NB4 (cell line): ENCODE measurements around the gene CNKSR3.

Experiments
- DNase-seq: peaks from one replicate; pipeline ENCODE4 v3.0.0; 2010; ENCODE audit warnings: low read depth
- H3K4me3 ChIP-seq: one replicate; pipeline ENCODE4 v1.5.1; 2011; ENCODE audit warnings: mild to moderate bottlenecking, low read depth, low read length, moderate library complexity
- MYC ChIP-seq: IDR thresholded peaks from 2 replicates; pipeline ENCODE4 v1.6.1; 2011; ENCODE audit warnings: low read depth, low read length
- POLR2A ChIP-seq: IDR thresholded peaks from 2 replicates; pipeline ENCODE4 v1.6.1; 2011; ENCODE audit warnings: mild to moderate bottlenecking; ENCODE audit not compliant: insufficient read length; ENCODE audit errors: extremely low read depth
- TF ChIP-seq, protein P1 (sequence below): IDR thresholded peaks from 2 replicates; pipeline ENCODE4 v1.6.1; 2011; ENCODE audit warnings: low read depth, low read length
- TF ChIP-seq, protein P2 (sequence below): IDR thresholded peaks from one replicate; pipeline ENCODE4 v1.5.1; 2012; ENCODE audit warnings: low read depth, low read length

CNKSR3 gene

DNA sequence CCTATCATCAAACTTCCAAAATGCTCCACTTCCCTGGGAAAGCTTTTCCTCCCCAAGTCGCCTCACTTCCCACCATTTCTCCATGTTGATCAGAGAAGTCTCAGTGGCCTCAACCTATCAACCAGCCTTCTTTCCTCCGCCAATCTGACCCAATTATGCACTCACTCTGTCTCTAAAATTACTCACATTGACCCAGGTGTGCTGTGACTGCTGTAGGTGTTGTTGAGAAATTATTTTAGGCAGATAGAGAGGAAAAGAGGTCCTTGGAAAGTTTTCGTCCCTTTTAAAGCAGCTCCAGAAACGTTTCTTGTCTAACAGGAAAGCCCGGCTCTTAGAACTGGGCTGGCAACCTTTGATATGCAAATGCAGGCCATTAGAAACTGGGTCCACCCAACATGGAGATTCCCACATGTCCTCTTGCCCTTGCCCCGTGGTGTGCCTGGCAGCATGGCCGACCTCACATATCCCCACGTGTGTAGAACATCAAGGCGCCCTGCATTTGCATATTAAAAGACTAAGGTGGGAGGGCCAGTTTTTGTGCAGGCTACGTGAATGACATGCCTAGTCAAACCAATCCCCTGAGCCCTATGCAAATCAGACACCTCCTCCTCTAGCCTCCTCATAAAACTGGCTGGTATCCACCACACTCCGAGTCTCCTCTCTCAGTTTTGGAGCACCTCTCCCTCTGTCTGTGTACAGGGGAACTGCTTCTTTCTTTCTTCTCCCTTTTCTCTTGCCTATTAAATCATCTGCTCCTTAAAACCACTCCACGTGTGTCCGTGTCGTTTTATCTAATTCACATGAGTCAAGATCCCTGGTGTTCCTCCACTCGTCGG, 166.8 kb downstream of the CNKSR3 start:
- TF ChIP-seq, protein P1, sequence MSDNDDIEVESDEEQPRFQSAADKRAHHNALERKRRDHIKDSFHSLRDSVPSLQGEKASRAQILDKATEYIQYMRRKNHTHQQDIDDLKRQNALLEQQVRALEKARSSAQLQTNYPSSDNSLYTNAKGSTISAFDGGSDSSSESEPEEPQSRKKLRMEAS = no peak
- TF ChIP-seq, protein P2, sequence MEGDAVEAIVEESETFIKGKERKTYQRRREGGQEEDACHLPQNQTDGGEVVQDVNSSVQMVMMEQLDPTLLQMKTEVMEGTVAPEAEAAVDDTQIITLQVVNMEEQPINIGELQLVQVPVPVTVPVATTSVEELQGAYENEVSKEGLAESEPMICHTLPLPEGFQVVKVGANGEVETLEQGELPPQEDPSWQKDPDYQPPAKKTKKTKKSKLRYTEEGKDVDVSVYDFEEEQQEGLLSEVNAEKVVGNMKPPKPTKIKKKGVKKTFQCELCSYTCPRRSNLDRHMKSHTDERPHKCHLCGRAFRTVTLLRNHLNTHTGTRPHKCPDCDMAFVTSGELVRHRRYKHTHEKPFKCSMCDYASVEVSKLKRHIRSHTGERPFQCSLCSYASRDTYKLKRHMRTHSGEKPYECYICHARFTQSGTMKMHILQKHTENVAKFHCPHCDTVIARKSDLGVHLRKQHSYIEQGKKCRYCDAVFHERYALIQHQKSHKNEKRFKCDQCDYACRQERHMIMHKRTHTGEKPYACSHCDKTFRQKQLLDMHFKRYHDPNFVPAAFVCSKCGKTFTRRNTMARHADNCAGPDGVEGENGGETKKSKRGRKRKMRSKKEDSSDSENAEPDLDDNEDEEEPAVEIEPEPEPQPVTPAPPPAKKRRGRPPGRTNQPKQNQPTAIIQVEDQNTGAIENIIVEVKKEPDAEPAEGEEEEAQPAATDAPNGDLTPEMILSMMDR = no peak
- no peak for TF ChIP-seq MYC
- no peak for TF ChIP-seq POLR2A
- peak; percentile 35 for DNase-seq
- no peak overlapping the region for H3K4me3 ChIP-seq

DNA sequence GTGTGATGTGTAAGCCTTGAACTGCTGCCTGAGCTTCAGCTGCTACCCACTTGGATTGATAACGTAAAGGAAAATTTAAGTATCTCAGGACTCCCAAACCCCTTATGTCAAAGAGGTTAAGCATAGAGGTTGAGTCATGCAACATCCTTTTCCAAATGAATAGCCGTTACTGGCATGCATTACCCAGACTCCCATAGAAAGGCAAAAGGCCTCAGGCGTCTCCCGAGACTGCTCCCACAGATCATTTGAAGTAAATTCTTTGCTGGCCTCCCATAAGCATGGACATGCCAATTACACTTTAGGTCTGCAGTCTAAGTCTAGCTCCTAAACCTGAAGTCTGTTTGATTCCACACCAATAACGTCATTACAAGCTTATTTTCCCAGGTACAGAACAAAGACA, 168.6 kb downstream of the CNKSR3 start:
- no peak overlapping the region for H3K4me3 ChIP-seq
- no peak for DNase-seq
- TF ChIP-seq MYC = no peak

DNA sequence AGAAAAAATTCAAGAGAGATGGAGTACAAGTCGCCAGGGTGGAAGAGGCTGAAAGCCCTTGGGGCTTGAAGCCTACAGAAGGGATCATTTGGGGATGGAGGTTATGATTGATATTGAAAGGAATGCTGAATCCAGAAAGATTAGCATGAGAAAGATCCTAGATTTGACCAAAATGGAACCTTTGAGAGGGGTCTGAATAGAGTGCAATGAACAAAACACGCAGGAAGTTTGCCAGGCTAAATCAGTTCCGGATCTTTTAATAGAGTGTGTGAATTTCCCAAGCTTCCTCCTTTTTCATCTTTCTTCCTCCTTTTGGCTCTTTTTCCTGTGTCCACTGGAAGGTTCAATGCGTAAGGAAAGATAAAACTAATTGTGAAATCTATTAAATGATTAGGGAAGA, 169.1 kb downstream of the CNKSR3 start:
- TF ChIP-seq MYC (no peak), POLR2A (no peak)
- TF ChIP-seq, protein P1 = no peak
- TF ChIP-seq, protein P2 = no peak

More for the DNA sequence above, 169.1 kb downstream of the CNKSR3 start:
- H3K4me3 ChIP-seq = no peak overlapping the region
- DNase-seq = no peak
